ENCODE results near the gene HERPUD1.

Gene HERPUD1

GRCh38 chr16:56936950-56937349, 5.0 kb downstream of the HERPUD1 start:
- no peaks in the 10 kb centered on the region for H3K27me3 Mint-ChIP-seq (ENCODE audit: low read depth)
- peaks cover 75% of the 10 kb centered on the region for H3K36me3 Mint-ChIP-seq (ENCODE audit: low read depth)
- peak overlapping the region; percentile 45 for H3K27ac Mint-ChIP-seq
- no peak overlapping the region for H3K4me3 Mint-ChIP-seq
- H3K4me1 Mint-ChIP-seq (ENCODE audit: low read depth), result peaks cover 59% of the 10 kb centered on the region
- no peaks in the 10 kb centered on the region for H3K9me3 Mint-ChIP-seq

GRCh38 chr16:56938664-56939513, 6.9 kb downstream of the HERPUD1 start:
- no peaks in the 10 kb centered on the region for H3K27me3 Mint-ChIP-seq (ENCODE audit: low read depth)
- peaks cover 77% of the 10 kb centered on the region for H3K36me3 Mint-ChIP-seq (ENCODE audit: low read depth)
- H3K27ac Mint-ChIP-seq, result peak overlapping the region; percentile 87
- peak overlapping the region; percentile 85 for H3K4me3 Mint-ChIP-seq
- H3K4me1 Mint-ChIP-seq (ENCODE audit: low read depth), result peaks cover 73% of the 10 kb centered on the region
- H3K9me3 Mint-ChIP-seq, result no peaks in the 10 kb centered on the region

GRCh38 chr16:56939801-56940200, 7.9 kb downstream of the HERPUD1 start:
- Mint-ChIP-seq H3K27ac (peak overlapping the region; percentile 59), H3K4me3 (peak overlapping the region; percentile 85), H3K36me3 (ENCODE audit: low read depth) (peaks cover 75% of the 10 kb centered on the region), H3K9me3 (no peaks in the 10 kb centered on the region), H3K27me3 (ENCODE audit: low read depth) (no peaks in the 10 kb centered on the region), H3K4me1 (ENCODE audit: low read depth) (peaks cover 71% of the 10 kb centered on the region)

- no peaks in the 10 kb centered on the region for H3K27me3 Mint-ChIP-seq (ENCODE audit: low read depth)
- no peak overlapping the region for H3K4me3 Mint-ChIP-seq
- no peaks in the 10 kb centered on the region for H3K9me3 Mint-ChIP-seq
- H3K27ac Mint-ChIP-seq, result no peak overlapping the region
- H3K4me1 Mint-ChIP-seq (ENCODE audit: low read depth), result peaks cover 63% of the 10 kb centered on the region
- H3K36me3 Mint-ChIP-seq (ENCODE audit: low read depth), result peaks cover 67% of the 10 kb centered on the region
Measured at GRCh38 chr16:56941092-56941491, 9.2 kb downstream of the HERPUD1 start.

GRCh38 chr16:56941856-56942331, 10.0 kb downstream of the HERPUD1 start:
- H3K27ac Mint-ChIP-seq, result peak overlapping the region; percentile 36
- H3K4me1 Mint-ChIP-seq (ENCODE audit: low read depth), result peaks cover 59% of the 10 kb centered on the region

GRCh38 chr16:56943761-56944375, 11.9 kb downstream of the HERPUD1 start:
- peaks cover 41% of the 10 kb centered on the region for H3K4me1 Mint-ChIP-seq (ENCODE audit: low read depth)
- no peaks in the 10 kb centered on the region for H3K9me3 Mint-ChIP-seq
- no peak overlapping the region for H3K4me3 Mint-ChIP-seq
- H3K36me3 Mint-ChIP-seq (ENCODE audit: low read depth), result peaks cover 49% of the 10 kb centered on the region
- no peaks in the 10 kb centered on the region for H3K27me3 Mint-ChIP-seq (ENCODE audit: low read depth)
- H3K27ac Mint-ChIP-seq, result peak overlapping the region; percentile 50

More at GRCh38 chr16:56941856-56942331, 10.0 kb downstream of the HERPUD1 start:
- no peak overlapping the region for H3K4me3 Mint-ChIP-seq
- H3K36me3 Mint-ChIP-seq (ENCODE audit: low read depth), result peaks cover 63% of the 10 kb centered on the region
- H3K27me3 Mint-ChIP-seq (ENCODE audit: low read depth), result no peaks in the 10 kb centered on the region
- no peaks in the 10 kb centered on the region for H3K9me3 Mint-ChIP-seq

GRCh38 chr16:56944954-56945839, 13.3 kb downstream of the HERPUD1 start:
- Mint-ChIP-seq H3K4me3 (no peak overlapping the region), H3K4me1 (ENCODE audit: low read depth) (peaks cover 32% of the 10 kb centered on the region), H3K27me3 (ENCODE audit: low read depth) (no peaks in the 10 kb centered on the region), H3K27ac (peak overlapping the region; percentile 62), H3K36me3 (ENCODE audit: low read depth) (peaks cover 39% of the 10 kb centered on the region), H3K9me3 (no peaks in the 10 kb centered on the region)

- Mint-ChIP-seq H3K36me3 (ENCODE audit: low read depth) (peaks cover 37% of the 10 kb centered on the region), H3K4me1 (ENCODE audit: low read depth) (peaks cover 37% of the 10 kb centered on the region), H3K4me3 (no peak overlapping the region), H3K27me3 (ENCODE audit: low read depth) (no peaks in the 10 kb centered on the region), H3K9me3 (no peaks in the 10 kb centered on the region), H3K27ac (no peak overlapping the region)
Measured at GRCh38 chr16:56945847-56946527, 14.0 kb downstream of the HERPUD1 start.

- Mint-ChIP-seq H3K36me3 (ENCODE audit: low read depth) (peaks cover 31% of the 10 kb centered on the region), H3K4me1 (ENCODE audit: low read depth) (peaks cover 40% of the 10 kb centered on the region), H3K9me3 (no peaks in the 10 kb centered on the region), H3K4me3 (no peak overlapping the region), H3K27me3 (ENCODE audit: low read depth) (no peaks in the 10 kb centered on the region), H3K27ac (peak overlapping the region; percentile 49)
Measured at GRCh38 chr16:56946767-56947603, 15.0 kb downstream of the HERPUD1 start.

GRCh38 chr16:56947604-56947995, 15.7 kb downstream of the HERPUD1 start:
- H3K36me3 Mint-ChIP-seq (ENCODE audit: low read depth), result peaks cover 29% of the 10 kb centered on the region
- no peak overlapping the region for H3K4me3 Mint-ChIP-seq
- H3K27me3 Mint-ChIP-seq (ENCODE audit: low read depth), result no peaks in the 10 kb centered on the region
- H3K27ac Mint-ChIP-seq, result peak overlapping the region; percentile 36
- H3K9me3 Mint-ChIP-seq, result no peaks in the 10 kb centered on the region
- H3K4me1 Mint-ChIP-seq (ENCODE audit: low read depth), result peaks cover 39% of the 10 kb centered on the region

GRCh38 chr16:56948234-56948633, 16.3 kb downstream of the HERPUD1 start:
- peaks cover 23% of the 10 kb centered on the region for H3K36me3 Mint-ChIP-seq (ENCODE audit: low read depth)
- H3K4me1 Mint-ChIP-seq (ENCODE audit: low read depth), result peaks cover 33% of the 10 kb centered on the region
- H3K27ac Mint-ChIP-seq, result peak overlapping the region; percentile 74
- H3K4me3 Mint-ChIP-seq, result no peak overlapping the region
- H3K27me3 Mint-ChIP-seq (ENCODE audit: low read depth), result no peaks in the 10 kb centered on the region
- H3K9me3 Mint-ChIP-seq, result no peaks in the 10 kb centered on the region

- H3K27me3 Mint-ChIP-seq (ENCODE audit: low read depth), result no peaks in the 10 kb centered on the region
- no peak overlapping the region for H3K4me3 Mint-ChIP-seq
- peaks cover 9% of the 10 kb centered on the region for H3K36me3 Mint-ChIP-seq (ENCODE audit: low read depth)
- no peak overlapping the region for H3K27ac Mint-ChIP-seq
- H3K9me3 Mint-ChIP-seq, result no peaks in the 10 kb centered on the region
- H3K4me1 Mint-ChIP-seq (ENCODE audit: low read depth), result peaks cover 19% of the 10 kb centered on the region
Measured at GRCh38 chr16:56950051-56950450, 18.1 kb downstream of the HERPUD1 start.

- H3K27ac Mint-ChIP-seq, result peak overlapping the region; percentile 24
- H3K4me3 Mint-ChIP-seq, result no peak overlapping the region
- peaks cover 8% of the 10 kb centered on the region for H3K36me3 Mint-ChIP-seq (ENCODE audit: low read depth)
- peaks cover 18% of the 10 kb centered on the region for H3K4me1 Mint-ChIP-seq (ENCODE audit: low read depth)
- no peaks in the 10 kb centered on the region for H3K9me3 Mint-ChIP-seq
- H3K27me3 Mint-ChIP-seq (ENCODE audit: low read depth), result no peaks in the 10 kb centered on the region
Measured at GRCh38 chr16:56950455-56950854, 18.5 kb downstream of the HERPUD1 start.
